Activated CD4-positive, alpha-beta T cell treated with anti-CD3 and anti-CD28 coated beads, Interleukin-2, amount 10 ng/mL, durations not matched to agents 24 days and 14 days (primary cell): ENCODE results near the gene FHIP1B. TPM values are rescaled to one million over a fixed set of nuclear protein-coding genes. Genes with fewer than 3 reads are reported as not detected.

Source experiments
- DNase-seq: peaks from one replicate; pipeline ENCODE4 v3.0.0; 2022
- H3K27ac Mint-ChIP-seq: one replicate; pipeline ENCODE4 v1.8.0; 2022; ENCODE audit warnings: mild to moderate bottlenecking, mixed read lengths
- H3K27me3 Mint-ChIP-seq: one replicate; pipeline ENCODE4 v1.8.0; 2022; ENCODE audit warnings: mixed read lengths
- H3K36me3 Mint-ChIP-seq: one replicate; pipeline ENCODE4 v1.8.0; 2022; ENCODE audit warnings: low read depth, mild to moderate bottlenecking, mixed read lengths
- H3K4me1 Mint-ChIP-seq: one replicate; pipeline ENCODE4 v1.8.0; 2021; ENCODE audit warnings: mixed read lengths
- H3K4me3 Mint-ChIP-seq: one replicate; pipeline ENCODE4 v1.8.0; 2022; ENCODE audit warnings: mild to moderate bottlenecking, moderate library complexity, mixed read lengths
- H3K9me3 Mint-ChIP-seq: one replicate; pipeline ENCODE4 v1.8.0; 2021; ENCODE audit warnings: mixed read lengths
- intact Hi-C: fragments of 100-400 bp; cut with micrococcal nuclease; formaldehyde crosslinking; loops from one replicate; pipeline ENCODE4 v1.15.1; 2023
- total RNA-seq: library from RNA; stranded (reverse); gene quantifications from 2 replicates; pipeline ENCODE4 v1.2.3, GENCODE V29; 2022

Gene FHIP1B
- total RNA-seq, 1 donor from 2014 or later, result 19.3 TPM

DNA sequence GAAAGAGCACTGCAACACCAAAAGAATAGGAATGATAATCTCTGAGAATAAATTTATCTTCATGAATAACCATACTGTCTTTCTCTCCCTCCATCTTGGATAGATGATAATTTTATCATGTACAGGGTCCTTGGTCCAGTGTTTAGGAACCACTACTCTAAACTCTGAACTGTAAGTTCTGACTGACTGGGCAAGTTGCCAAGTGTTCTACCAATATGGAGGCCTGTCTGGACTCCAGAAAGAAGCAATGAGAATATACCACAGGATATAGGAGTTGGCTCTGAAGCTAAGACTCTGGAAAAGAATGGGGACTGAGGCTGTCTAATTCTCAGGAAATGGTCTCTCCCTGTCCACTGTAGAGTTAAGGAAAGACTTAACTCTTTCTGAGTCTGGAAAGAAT lies 1.5 kb downstream of the FHIP1B start:
- H3K27me3 Mint-ChIP-seq, result no peaks in the 10 kb centered on the region
- H3K9me3 Mint-ChIP-seq, result no peaks in the 10 kb centered on the region
- H3K36me3 Mint-ChIP-seq, result peaks cover 1% of the 10 kb centered on the region
- H3K4me3 Mint-ChIP-seq, result peak overlapping the region; percentile 51
- intact Hi-C loops, result loop anchor here (10.0 kb wide), 2 partner anchors 182 to 548 kb away; partner anchors contain the start of genes APBB1, TRIM22 and TRIM5
- no peak for DNase-seq
- peaks cover 40% of the 10 kb centered on the region for H3K4me1 Mint-ChIP-seq
- H3K27ac Mint-ChIP-seq, result no peak overlapping the region

DNA sequence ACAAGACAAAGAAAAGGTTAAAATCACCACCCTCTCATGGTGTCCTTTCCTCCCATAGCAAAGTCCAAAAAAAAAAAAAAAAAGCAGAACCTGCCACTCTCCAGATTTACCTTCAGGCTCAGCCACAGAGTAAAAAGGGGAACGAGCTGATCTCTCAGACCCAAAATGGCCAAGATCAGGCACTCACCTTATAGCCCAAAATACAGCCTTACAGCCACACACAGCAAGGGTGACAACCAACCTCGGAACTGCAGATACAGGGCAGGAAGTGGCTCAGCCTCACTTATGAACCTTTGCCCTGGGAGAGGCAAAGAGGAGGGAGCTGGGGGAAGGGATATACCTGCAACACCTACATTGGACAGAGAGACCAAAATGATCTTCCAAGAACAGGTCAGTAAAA lies 4.5 kb downstream of the FHIP1B start:
- H3K27me3 Mint-ChIP-seq, result no peaks in the 10 kb centered on the region
- peaks cover 39% of the 10 kb centered on the region for H3K4me1 Mint-ChIP-seq
- H3K36me3 Mint-ChIP-seq, result peaks cover 7% of the 10 kb centered on the region
- DNase-seq, result peak; percentile 75
- no peaks in the 10 kb centered on the region for H3K9me3 Mint-ChIP-seq
- no peak overlapping the region for H3K27ac Mint-ChIP-seq
- peak overlapping the region; percentile 39 for H3K4me3 Mint-ChIP-seq
- intact Hi-C loops, result loop anchor here (10.0 kb wide), 2 partner anchors 185 to 545 kb away; partner anchors contain the start of genes APBB1, TRIM22 and TRIM5

DNA sequence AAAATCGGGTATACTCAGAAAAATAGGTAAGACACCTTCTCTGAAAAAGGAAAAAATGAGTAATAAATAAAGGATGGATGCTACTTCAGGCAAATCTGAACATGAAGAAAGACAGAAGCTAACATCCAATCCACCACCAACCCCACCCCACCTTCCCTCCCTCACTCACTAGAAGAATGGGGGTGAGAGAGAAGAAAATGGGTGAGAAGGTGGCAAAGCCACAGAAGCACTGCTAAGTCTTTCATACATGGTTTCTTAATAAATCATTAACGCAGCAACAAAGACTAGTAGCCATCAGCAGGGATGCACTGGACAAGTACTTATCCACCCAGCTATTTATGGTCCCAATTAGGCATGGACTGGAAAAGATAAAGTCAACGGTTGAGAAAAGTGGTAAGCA lies 5.9 kb downstream of the FHIP1B start:
- H3K27ac Mint-ChIP-seq, result no peak overlapping the region
- no peak for DNase-seq
- H3K36me3 Mint-ChIP-seq, result peaks cover 12% of the 10 kb centered on the region
- H3K27me3 Mint-ChIP-seq, result no peaks in the 10 kb centered on the region
- H3K4me3 Mint-ChIP-seq, result no peak overlapping the region
- intact Hi-C loops, result no loop called here
- H3K9me3 Mint-ChIP-seq, result no peaks in the 10 kb centered on the region
- H3K4me1 Mint-ChIP-seq, result peaks cover 32% of the 10 kb centered on the region

- Mint-ChIP-seq H3K4me1 (peaks cover 22% of the 10 kb centered on the region), H3K36me3 (peaks cover 27% of the 10 kb centered on the region), H3K27ac (no peak overlapping the region), H3K9me3 (no peaks in the 10 kb centered on the region), H3K27me3 (no peaks in the 10 kb centered on the region), H3K4me3 (no peak overlapping the region)
- intact Hi-C loops, result no loop called here
- DNase-seq, result no peak
Measured at GRCh38 chr11:6225896-6226295, 8.5 kb downstream of the FHIP1B start.

DNA sequence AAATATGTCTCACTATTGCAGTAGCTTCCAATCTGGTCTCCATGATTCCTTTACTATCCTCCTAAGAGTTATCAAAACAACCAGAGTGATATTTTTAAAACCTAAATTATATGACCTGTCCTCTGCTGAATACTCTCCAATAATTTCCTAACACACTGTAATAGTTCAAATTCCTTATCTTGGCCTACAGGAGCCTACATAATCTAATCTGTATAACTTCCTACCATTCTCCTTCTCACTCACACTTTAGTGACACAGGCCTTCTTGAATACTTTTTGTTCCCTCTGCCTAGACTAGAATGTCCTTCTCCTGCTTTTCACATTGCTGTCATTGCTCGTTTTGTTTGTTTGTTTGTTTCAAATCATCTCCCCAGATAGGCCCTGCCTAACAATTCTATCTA lies 9.4 kb downstream of the FHIP1B start:
- Mint-ChIP-seq H3K27ac (no peak overlapping the region), H3K27me3 (no peaks in the 10 kb centered on the region), H3K4me1 (peaks cover 20% of the 10 kb centered on the region), H3K4me3 (no peak overlapping the region), H3K9me3 (no peaks in the 10 kb centered on the region), H3K36me3 (peaks cover 33% of the 10 kb centered on the region)
- intact Hi-C loops, result no loop called here
- no peak for DNase-seq

- Mint-ChIP-seq H3K4me3 (no peak overlapping the region), H3K27me3 (no peaks in the 10 kb centered on the region), H3K9me3 (no peaks in the 10 kb centered on the region), H3K36me3 (peaks cover 38% of the 10 kb centered on the region), H3K4me1 (peaks cover 20% of the 10 kb centered on the region), H3K27ac (no peak overlapping the region)
- intact Hi-C loops, result no loop called here
- DNase-seq, result no peak
Measured at GRCh38 chr11:6224421-6224820, 10.0 kb downstream of the FHIP1B start.

- Mint-ChIP-seq H3K9me3 (no peaks in the 10 kb centered on the region), H3K27ac (no peak overlapping the region), H3K27me3 (no peaks in the 10 kb centered on the region), H3K36me3 (peaks cover 38% of the 10 kb centered on the region), H3K4me1 (peaks cover 20% of the 10 kb centered on the region), H3K4me3 (no peak overlapping the region)
- DNase-seq, result no peak
- intact Hi-C loops, result no loop called here
Measured at GRCh38 chr11:6223854-6224253, 10.6 kb downstream of the FHIP1B start.

GRCh38 chr11:6219359-6219758 lies 15.1 kb downstream of the FHIP1B start:
- peaks cover 16% of the 10 kb centered on the region for H3K4me1 Mint-ChIP-seq
- DNase-seq, result no peak
- peaks cover 50% of the 10 kb centered on the region for H3K36me3 Mint-ChIP-seq
- no peak overlapping the region for H3K4me3 Mint-ChIP-seq
- H3K27me3 Mint-ChIP-seq, result no peaks in the 10 kb centered on the region
- intact Hi-C loops, result no loop called here
- H3K9me3 Mint-ChIP-seq, result no peaks in the 10 kb centered on the region
- no peak overlapping the region for H3K27ac Mint-ChIP-seq

DNA sequence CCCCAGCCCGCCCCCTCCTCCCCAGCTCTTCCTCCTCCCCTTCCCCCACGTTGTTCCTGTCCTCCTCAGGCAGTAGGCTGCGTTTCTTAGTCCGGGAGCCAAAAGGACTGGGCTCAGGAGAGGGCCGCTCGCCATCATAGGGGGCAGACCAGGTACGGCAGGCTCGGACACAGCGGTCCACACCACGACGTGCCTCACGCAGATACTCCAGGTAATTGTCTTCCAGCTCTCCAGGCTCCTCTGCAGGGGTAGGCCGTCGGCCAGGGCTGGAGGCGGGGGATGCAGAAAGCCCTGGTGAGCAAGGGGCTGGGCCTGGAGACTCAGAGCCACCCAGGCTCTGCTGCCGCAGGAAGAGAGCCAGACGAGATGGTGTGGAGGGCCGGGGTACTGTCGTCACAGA lies 16.7 kb downstream of the FHIP1B start:
- Mint-ChIP-seq H3K27ac (no peak overlapping the region), H3K36me3 (peaks cover 46% of the 10 kb centered on the region), H3K27me3 (no peaks in the 10 kb centered on the region), H3K4me3 (no peak overlapping the region), H3K9me3 (no peaks in the 10 kb centered on the region), H3K4me1 (peaks cover 16% of the 10 kb centered on the region)
- intact Hi-C loops, result no loop called here
- no peak for DNase-seq

GRCh38 chr11:6216501-6216900 lies 17.9 kb downstream of the FHIP1B start:
- intact Hi-C loops, result no loop called here
- Mint-ChIP-seq H3K4me3 (no peak overlapping the region), H3K9me3 (no peaks in the 10 kb centered on the region), H3K36me3 (peaks cover 34% of the 10 kb centered on the region), H3K27ac (no peak overlapping the region), H3K4me1 (peaks cover 16% of the 10 kb centered on the region), H3K27me3 (no peaks in the 10 kb centered on the region)
- DNase-seq, result no peak

GRCh38 chr11:6214530-6214929 lies 19.9 kb downstream of the FHIP1B start:
- Mint-ChIP-seq H3K27me3 (no peaks in the 10 kb centered on the region), H3K27ac (no peak overlapping the region), H3K9me3 (no peaks in the 10 kb centered on the region), H3K4me1 (peaks cover 5% of the 10 kb centered on the region), H3K4me3 (no peak overlapping the region), H3K36me3 (peaks cover 26% of the 10 kb centered on the region)
- intact Hi-C loops, result no loop called here
- no peak for DNase-seq

DNA sequence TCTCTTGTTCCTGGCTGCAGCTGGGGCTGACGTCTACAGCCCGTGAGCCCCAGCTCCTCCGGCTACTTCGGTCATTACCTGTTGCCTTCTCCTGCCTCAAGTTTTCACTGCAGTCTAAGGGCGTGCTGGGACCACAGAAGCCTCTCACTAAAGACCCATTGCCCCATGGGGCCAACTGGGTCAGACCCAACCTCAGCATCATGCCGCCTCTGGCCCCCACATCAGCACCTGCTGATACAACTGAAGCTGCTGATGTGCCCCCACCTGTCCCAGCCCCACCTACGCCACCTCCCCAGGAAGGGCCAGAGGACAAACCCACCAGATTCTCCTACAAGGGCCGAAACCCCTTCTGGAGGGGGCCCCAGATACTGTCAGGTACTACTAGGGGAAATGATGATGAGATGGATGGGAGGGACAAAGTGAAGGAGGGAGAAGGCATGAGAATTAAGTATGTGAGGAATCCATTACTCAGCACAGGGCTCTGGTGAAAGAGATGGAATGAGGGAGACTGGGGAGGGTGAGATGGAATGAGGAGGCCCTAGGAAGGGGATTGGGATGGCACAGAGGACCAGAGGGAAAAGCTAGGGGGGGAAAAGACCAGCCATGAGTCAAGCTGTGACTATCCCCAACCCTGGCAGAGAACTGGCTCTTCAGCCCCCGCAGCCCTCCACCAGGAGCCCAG lies 24.0 kb downstream of the FHIP1B start:
- intact Hi-C loops, result no loop called here
- Mint-ChIP-seq H3K4me1 (no peaks in the 10 kb centered on the region), H3K36me3 (peaks cover 10% of the 10 kb centered on the region), H3K9me3 (no peaks in the 10 kb centered on the region), H3K4me3 (no peak overlapping the region), H3K27ac (no peak overlapping the region), H3K27me3 (no peaks in the 10 kb centered on the region)
- DNase-seq, result no peak

- no peaks in the 10 kb centered on the region for H3K27me3 Mint-ChIP-seq
- H3K36me3 Mint-ChIP-seq, result peaks cover 10% of the 10 kb centered on the region
- H3K4me3 Mint-ChIP-seq, result no peak overlapping the region
- no peaks in the 10 kb centered on the region for H3K4me1 Mint-ChIP-seq
- intact Hi-C loops, result no loop called here
- H3K27ac Mint-ChIP-seq, result no peak overlapping the region
- no peaks in the 10 kb centered on the region for H3K9me3 Mint-ChIP-seq
- DNase-seq, result no peak
Measured at GRCh38 chr11:6209801-6210200, 24.6 kb downstream of the FHIP1B start.

DNA sequence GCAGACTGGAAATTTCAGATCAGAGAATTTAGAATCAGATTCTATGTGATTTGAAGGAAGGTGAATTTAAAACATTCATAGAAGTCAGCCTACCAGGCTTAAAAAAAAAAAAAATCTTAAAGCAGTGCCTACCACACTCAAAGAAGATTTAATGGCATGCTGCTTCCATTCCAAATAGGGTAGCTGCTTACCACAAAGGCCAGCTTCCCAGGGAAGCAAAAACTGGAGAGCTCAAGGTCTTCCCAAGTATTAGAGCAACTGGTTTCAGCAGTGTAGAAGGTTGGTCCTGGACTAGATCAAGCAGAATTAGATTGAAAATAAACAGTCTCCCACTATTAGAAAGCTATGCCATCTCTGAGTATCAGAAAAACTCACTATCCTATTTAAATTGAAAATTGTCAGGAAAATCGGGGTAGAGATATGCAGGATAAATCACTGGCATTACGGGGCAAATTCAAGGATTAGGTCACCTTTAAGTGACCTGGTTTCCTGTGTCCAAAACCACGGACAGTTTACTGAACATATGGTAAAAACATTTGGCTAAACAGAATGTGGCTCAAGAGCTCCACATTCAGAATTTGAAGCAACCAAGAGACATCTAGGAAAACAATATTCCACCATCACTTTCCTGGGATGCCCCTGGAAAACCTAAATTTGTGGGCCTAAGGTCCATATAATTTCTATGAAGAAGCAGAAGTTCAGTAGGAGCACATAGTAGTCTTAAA lies 27.8 kb downstream of the FHIP1B start:
- Mint-ChIP-seq H3K4me3 (no peak overlapping the region), H3K9me3 (no peaks in the 10 kb centered on the region), H3K27me3 (no peaks in the 10 kb centered on the region), H3K4me1 (peaks cover 23% of the 10 kb centered on the region), H3K36me3 (peaks cover 10% of the 10 kb centered on the region), H3K27ac (no peak overlapping the region)
- intact Hi-C loops, result no loop called here
- DNase-seq, result no peak
